Gastrocnemius medialis (tissue), 4 donors: ENCODE measurements around the gene C16orf92. TPM values are rescaled to one million over a fixed set of nuclear protein-coding genes. Genes with fewer than 3 reads are reported as not detected.

ENCODE experiments used
- ATAC-seq, 2 donors: fragments of 150-250 bp; one replicate each; pipeline ENCODE4 v1.9.1; 2016
- DNase-seq, 2 donors: peaks; one replicate each; pipeline ENCODE4 v3.0.0-alpha.2; 2019
- H3K27ac ChIP-seq, 4 donors: fragments of 200-600 bp; sonication (generic); 1 replicate in 1 of 4; 2 replicates in 3 of 4; pipeline ENCODE4 v1.5.1; 2016 to 2018; ENCODE audit warnings: mild to moderate bottlenecking in 2 of 4, moderate library complexity in 1 of 4
- H3K27me3 ChIP-seq, 3 donors: fragments of 200-600 bp; sonication (generic) in 2 of 3; 1 replicate in 1 of 3; 2 replicates in 2 of 3; pipeline versions ENCODE4 v1.5.1 to v1.6.0; 2016 to 2019; ENCODE audit warnings: mild to moderate bottlenecking in 1 of 3, moderate library complexity in 1 of 3
- H3K36me3 ChIP-seq, 2 donors: fragments of 200-600 bp; sonication (generic) in 1 of 2; one replicate each; pipeline ENCODE4 v1.5.1; 2017 to 2018
- H3K4me1 ChIP-seq, 2 donors: fragments of 200-600 bp; sonication (generic) in 1 of 2; one replicate each; pipeline ENCODE4 v1.5.1; 2016 to 2017; ENCODE audit warnings: mild to moderate bottlenecking in 2 of 2
- H3K4me3 ChIP-seq, 4 donors: fragments of 200-600 bp; sonication (generic) in 3 of 4; 1 replicate in 1 of 4; 2 replicates in 3 of 4; pipeline ENCODE4 v1.5.1; 2016 to 2019; ENCODE audit warnings: mild to moderate bottlenecking in 2 of 4
- H3K9me3 ChIP-seq, 3 donors: fragments of 200-600 bp; sonication (generic) in 2 of 3; 1 replicate in 1 of 3; 2 replicates in 2 of 3; pipeline ENCODE4 v1.5.1; 2016 to 2019
- POLR2A ChIP-seq, 2 donors: fragments of 450-650 bp; IDR thresholded peaks; one replicate each; pipeline ENCODE4 v1.6.1; 2017; ENCODE audit warnings: antibody characterized with exemption in 2 of 2, mild to moderate bottlenecking in 2 of 2, moderate library complexity in 2 of 2
- in situ Hi-C, 4 donors: fragments of 200-750 bp; cut with MboI; loops; one replicate each; pipeline versions ENCODE4 v1.15.0 to v1.8.0; 2017; ENCODE audit warnings: low sequenced_read_pairs in 4 of 4
- intact Hi-C: fragments of 100-400 bp; cut with DNase I; formaldehyde crosslinking; loops from one replicate; pipeline ENCODE4 v1.15.1; 2023; ENCODE audit warnings: low total_unique reads
- total RNA-seq, 4 donors: library from RNA; depleted of rRNA; stranded (reverse); fragments of >200 nt; gene quantifications; one replicate each; pipeline versions ENCODE4 v1.1.0 to v1.2.3, GENCODE V29; 2016
- TF ChIP-seq, protein P1 (sequence below), 5 experiments: fragments of 450-650 bp in 3 of 5; fragments of 200-600 bp in 2 of 5; sonication (generic) in 2 of 5; IDR thresholded peaks in 4 of 5; conservative IDR thresholded peaks in 1 of 5; 1 replicate in 4 of 5; 2 replicates in 1 of 5; pipeline ENCODE4 v1.5.1; 2016 to 2019; ENCODE audit warnings: antibody characterized with exemption in 5 of 5, mild to moderate bottlenecking in 3 of 5, moderate library complexity in 3 of 5

C16orf92 gene
- total RNA-seq, 4 donors from 2014 or later, result not detected

DNA sequence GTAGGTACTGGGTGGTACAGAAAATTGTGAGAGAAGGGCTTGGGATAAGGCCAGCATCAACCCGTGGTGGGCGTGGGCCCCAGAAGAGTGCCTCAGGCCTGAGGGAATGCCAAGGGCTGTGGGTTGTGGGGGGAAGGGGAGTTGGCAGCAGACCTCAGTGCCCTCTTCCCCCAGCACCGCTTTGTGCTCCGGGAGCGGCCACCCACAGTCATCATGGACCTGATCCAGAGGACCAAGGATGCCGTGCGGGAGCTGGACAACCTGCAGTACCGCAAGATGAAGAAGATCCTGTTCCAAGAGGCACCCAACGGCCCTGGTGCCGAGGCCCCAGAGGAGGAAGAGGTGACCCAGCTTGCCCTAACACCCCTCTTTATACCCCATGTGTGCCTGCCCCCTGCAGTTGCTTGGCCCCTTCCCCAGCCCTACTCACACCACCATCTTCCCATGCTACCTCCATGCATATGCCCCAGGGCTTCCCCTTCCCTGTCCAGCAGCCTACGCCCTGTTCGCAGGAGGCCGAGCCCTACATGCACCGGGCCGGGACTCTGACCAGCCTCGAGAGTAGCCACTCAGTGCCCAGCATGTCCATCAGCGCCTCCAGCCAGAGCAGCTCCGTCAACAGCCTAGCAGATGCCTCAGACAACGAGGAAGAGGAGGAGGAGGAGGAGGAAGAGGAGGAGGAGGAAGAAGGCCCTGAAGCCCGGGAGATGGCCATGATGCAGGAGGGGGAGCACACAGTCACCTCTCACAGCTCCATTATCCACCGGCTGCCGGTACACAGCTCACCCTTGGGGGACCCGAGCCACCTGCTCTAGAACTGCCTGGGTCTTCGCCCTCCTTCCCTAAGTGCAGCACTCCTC, 40.2 kb upstream of the C16orf92 start:
- intact Hi-C loops (no loop called here), in situ Hi-C loops (no loop called here)
- Histone ChIP-seq H3K4me1 (peaks cover 0 to 3% of the 10 kb centered on the region in 2 donors), H3K27ac (no peak overlapping the region), H3K9me3 (no peaks in the 10 kb centered on the region), H3K36me3 (peaks cover 0 to 99% of the 10 kb centered on the region in 2 donors), H3K4me3 (no peak overlapping the region), H3K27me3 (no peaks in the 10 kb centered on the region)
- TF ChIP-seq, protein P1, sequence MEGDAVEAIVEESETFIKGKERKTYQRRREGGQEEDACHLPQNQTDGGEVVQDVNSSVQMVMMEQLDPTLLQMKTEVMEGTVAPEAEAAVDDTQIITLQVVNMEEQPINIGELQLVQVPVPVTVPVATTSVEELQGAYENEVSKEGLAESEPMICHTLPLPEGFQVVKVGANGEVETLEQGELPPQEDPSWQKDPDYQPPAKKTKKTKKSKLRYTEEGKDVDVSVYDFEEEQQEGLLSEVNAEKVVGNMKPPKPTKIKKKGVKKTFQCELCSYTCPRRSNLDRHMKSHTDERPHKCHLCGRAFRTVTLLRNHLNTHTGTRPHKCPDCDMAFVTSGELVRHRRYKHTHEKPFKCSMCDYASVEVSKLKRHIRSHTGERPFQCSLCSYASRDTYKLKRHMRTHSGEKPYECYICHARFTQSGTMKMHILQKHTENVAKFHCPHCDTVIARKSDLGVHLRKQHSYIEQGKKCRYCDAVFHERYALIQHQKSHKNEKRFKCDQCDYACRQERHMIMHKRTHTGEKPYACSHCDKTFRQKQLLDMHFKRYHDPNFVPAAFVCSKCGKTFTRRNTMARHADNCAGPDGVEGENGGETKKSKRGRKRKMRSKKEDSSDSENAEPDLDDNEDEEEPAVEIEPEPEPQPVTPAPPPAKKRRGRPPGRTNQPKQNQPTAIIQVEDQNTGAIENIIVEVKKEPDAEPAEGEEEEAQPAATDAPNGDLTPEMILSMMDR (IDR thresholded peaks at IDR 0.05 in 4 of 5, conservative IDR thresholded peaks at IDR 0.05 in 1 of 5), result no peak
- TF ChIP-seq POLR2A (IDR thresholded peaks at IDR 0.05), result no peak
- ATAC-seq, result no peak
- DNase-seq, result no peak

DNA sequence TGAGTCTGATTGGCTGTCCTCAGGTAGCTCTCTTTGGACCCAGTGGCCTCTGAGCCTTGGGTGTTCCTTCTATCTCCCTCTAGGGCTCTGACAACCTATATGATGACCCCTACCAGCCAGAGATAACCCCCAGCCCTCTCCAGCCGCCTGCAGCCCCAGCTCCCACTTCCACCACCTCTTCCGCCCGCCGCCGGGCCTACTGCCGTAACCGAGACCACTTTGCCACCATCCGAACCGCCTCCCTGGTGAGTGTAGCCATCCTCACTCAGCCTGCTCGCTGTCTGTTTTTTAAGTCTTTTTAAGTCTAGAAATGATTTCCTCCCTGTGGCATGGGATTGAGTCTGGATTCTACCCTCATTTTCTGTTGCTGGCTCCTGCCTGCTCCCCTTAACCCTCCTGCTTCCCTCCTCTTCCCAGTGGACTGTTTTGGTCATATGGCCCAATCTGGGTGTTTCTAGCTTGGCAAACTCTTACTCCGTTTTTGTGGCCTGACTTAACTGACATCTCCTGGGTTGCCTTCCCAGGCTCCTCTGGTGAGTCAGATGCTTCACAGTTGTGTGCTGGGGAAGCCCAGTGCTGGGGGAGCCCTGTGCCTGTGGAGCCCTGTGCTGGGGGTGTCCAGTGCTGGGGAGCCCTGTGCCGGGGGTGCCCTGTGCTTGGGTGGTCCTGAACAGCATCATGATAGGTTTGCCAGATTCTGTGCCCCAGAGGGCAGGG, 39.4 kb upstream of the C16orf92 start:
- Histone ChIP-seq H3K9me3 (no peaks in the 10 kb centered on the region), H3K27me3 (no peaks in the 10 kb centered on the region), H3K27ac (no peak overlapping the region), H3K36me3 (peaks cover 0 to 100% of the 10 kb centered on the region in 2 donors), H3K4me1 (peaks cover 0 to 3% of the 10 kb centered on the region in 2 donors), H3K4me3 (no peak overlapping the region)
- intact Hi-C loops (no loop called here), in situ Hi-C loops (no loop called here)
- no peak for TF ChIP-seq POLR2A (IDR thresholded peaks at IDR 0.05)
- TF ChIP-seq, protein P1 (IDR thresholded peaks at IDR 0.05 in 4 of 5, conservative IDR thresholded peaks at IDR 0.05 in 1 of 5), result no peak
- ATAC-seq (no peak), DNase-seq (no peak)

DNA sequence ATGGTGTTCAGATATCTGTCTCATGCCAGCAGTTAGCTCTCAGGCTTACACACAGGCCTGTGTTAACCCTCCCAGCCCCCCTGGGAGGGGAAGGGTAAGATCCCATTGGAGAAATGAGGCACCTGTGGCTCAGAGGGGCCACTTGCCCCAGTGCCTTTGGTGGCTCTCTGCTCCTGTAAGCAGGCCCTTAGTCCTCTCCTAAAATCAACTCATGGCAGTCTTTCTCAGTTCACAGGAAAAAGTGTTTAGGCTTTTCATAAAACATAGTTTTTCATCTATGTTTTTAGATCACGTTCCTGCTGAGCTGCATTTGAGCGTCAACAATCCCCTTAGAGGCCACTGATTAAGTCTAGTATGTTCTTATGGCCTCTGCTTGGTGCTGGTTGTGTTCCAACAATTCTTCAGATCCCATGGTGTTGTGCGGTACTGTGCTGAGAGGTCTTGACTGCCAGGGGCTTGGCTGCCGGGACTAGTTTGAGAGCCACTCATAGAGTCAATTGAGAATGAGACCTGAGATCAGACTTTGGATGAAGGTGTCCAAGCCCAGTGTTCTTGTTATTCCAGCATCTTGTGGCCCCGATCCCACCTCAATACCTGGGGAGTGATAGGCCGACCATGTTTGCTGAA, 38.7 kb upstream of the C16orf92 start:
- Histone ChIP-seq H3K27ac (peak overlapping the region in 3 of 4 donors; percentile 15 to 37 (median 18)), H3K4me1 (peaks cover 0 to 3% of the 10 kb centered on the region in 2 donors), H3K9me3 (no peaks in the 10 kb centered on the region), H3K27me3 (no peaks in the 10 kb centered on the region), H3K4me3 (no peak overlapping the region), H3K36me3 (peaks cover 0 to 100% of the 10 kb centered on the region in 2 donors)
- no peak for DNase-seq
- TF ChIP-seq, protein P1 (IDR thresholded peaks at IDR 0.05 in 4 of 5, conservative IDR thresholded peaks at IDR 0.05 in 1 of 5), result no peak
- no peak for TF ChIP-seq POLR2A (IDR thresholded peaks at IDR 0.05)
- intact Hi-C loops (no loop called here), in situ Hi-C loops (no loop called here)
- no peak for ATAC-seq

DNA sequence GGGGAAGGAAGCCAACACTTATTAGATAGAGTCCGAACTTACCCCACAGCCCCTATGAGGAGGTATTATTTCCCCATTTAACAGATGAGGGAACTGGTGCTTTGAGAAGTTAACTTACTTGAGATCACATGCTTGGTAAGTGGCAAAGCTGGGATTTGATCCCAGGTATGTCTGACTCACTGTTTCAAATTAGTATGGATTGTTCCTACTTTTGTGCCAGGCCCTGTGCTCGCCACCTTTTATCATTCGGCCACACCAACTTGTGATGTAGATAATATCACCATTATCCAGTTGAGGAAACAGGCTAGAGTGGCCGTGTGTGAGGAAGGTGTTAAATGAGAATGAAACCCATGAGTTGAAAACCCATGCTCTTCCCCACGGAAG, 38.2 kb upstream of the C16orf92 start:
- no peak for TF ChIP-seq POLR2A (IDR thresholded peaks at IDR 0.05)
- TF ChIP-seq, protein P1 (IDR thresholded peaks at IDR 0.05 in 4 of 5, conservative IDR thresholded peaks at IDR 0.05 in 1 of 5), result no peak
- intact Hi-C loops, result no loop called here
- peaks cover 0 to 100% of the 10 kb centered on the region in 2 donors for H3K36me3 ChIP-seq
- H3K27ac ChIP-seq, result peak overlapping the region in 2 of 4 donors; percentile 33 to 37
- in situ Hi-C loops, result no loop called here
- H3K9me3 ChIP-seq, result no peaks in the 10 kb centered on the region
- no peak overlapping the region for H3K4me3 ChIP-seq
- H3K4me1 ChIP-seq, result peaks cover 0 to 3% of the 10 kb centered on the region in 2 donors
- ATAC-seq (no peak), DNase-seq (no peak)
- no peaks in the 10 kb centered on the region for H3K27me3 ChIP-seq
